SU-DHL-6 (cell line): ENCODE measurements around the gene SLC26A9.

Experiments
- H2AFZ ChIP-seq: fragments of 200-600 bp; sonication (generic); 2 replicates; pipeline ENCODE4 v1.6.1; 2014; ENCODE audit warnings: low read depth, mild to moderate bottlenecking, moderate library complexity, mixed read lengths, antibody characterized with exemption, low read length; ENCODE audit not compliant: severe bottlenecking
- H3F3A ChIP-seq: fragments of 200-600 bp; shearing (Covaris generic); 2 replicates; pipeline ENCODE4 v1.6.0; 2016; ENCODE audit warnings: antibody characterized with exemption, mild to moderate bottlenecking; ENCODE audit not compliant: insufficient read depth
- H3K27ac ChIP-seq: fragments of 200-600 bp; sonication (generic); 2 replicates; pipeline ENCODE4 v1.5.1; 2016; ENCODE audit warnings: low read depth, mild to moderate bottlenecking, low read length, moderate library complexity, mixed read lengths
- H3K27me3 ChIP-seq: fragments of 200-600 bp; sonication (generic), shearing (Covaris generic); 2 replicates; pipeline ENCODE4 v1.6.0; 2014; ENCODE audit warnings: mild to moderate bottlenecking, low read length
- H3K36me3 ChIP-seq: fragments of 200-600 bp; sonication (generic); 2 replicates; pipeline ENCODE4 v1.6.1; 2014; ENCODE audit warnings: mild to moderate bottlenecking, low read length, mixed read lengths
- H3K4me2 ChIP-seq: fragments of 300-600, 200-600 bp; shearing (Covaris generic), sonication (generic); 2 replicates; pipeline ENCODE4 v1.6.0; 2014; ENCODE audit warnings: low read length, low read depth, mild to moderate bottlenecking; ENCODE audit not compliant: poor library complexity, severe bottlenecking
- H3K4me3 ChIP-seq: fragments of 200-600 bp; sonication (generic); 2 replicates; pipeline ENCODE4 v1.5.1; 2014; ENCODE audit warnings: antibody characterized with exemption, low read length, mild to moderate bottlenecking, mixed read lengths; ENCODE audit not compliant: insufficient read depth, poor library complexity, severe bottlenecking
- H3K79me2 ChIP-seq: fragments of 200-600 bp; sonication (generic); 2 replicates; pipeline ENCODE4 v1.6.1; 2014; ENCODE audit warnings: mild to moderate bottlenecking, low read length, moderate library complexity; ENCODE audit not compliant: insufficient read depth
- H3K9ac ChIP-seq: fragments of 200-600 bp; sonication (generic); 2 replicates; pipeline ENCODE4 v1.7.0; 2014; ENCODE audit warnings: mild to moderate bottlenecking, low read length
- H3K9me2 ChIP-seq: fragments of 200-600 bp; sonication (generic); replicated peaks from 2 replicates; pipeline ENCODE4 v1.6.1; 2014; ENCODE audit warnings: low read length; ENCODE audit not compliant: insufficient read depth
- H3K9me3 ChIP-seq: fragments of 200-600 bp; sonication (generic); 2 replicates; pipeline ENCODE4 v1.6.1; 2014; ENCODE audit warnings: low read length, mixed read lengths; ENCODE audit not compliant: insufficient read depth
- H4K20me1 ChIP-seq: fragments of 200-600 bp; sonication (generic); 2 replicates; pipeline ENCODE4 v1.6.1; 2014; ENCODE audit warnings: low read depth, mild to moderate bottlenecking, antibody characterized with exemption, low read length, moderate library complexity, mixed read lengths
- CTCF ChIP-seq: fragments of 200-600 bp; sonication (generic); IDR thresholded peaks from one replicate; pipeline ENCODE4 v1.5.1; 2017; ENCODE audit warnings: antibody characterized with exemption, mild to moderate bottlenecking, low read length, moderate library complexity; ENCODE audit not compliant: insufficient read depth, poor library complexity, severe bottlenecking
- EZH2phosphoT487 ChIP-seq: fragments of 200-600 bp; sonication (generic), shearing (Covaris generic); conservative IDR thresholded peaks from 2 replicates; pipeline ENCODE4 v1.6.1; 2018; ENCODE audit warnings: mild to moderate bottlenecking, antibody characterized with exemption, low read length, moderate library complexity, mixed read lengths

The SLC26A9 gene

DNA sequence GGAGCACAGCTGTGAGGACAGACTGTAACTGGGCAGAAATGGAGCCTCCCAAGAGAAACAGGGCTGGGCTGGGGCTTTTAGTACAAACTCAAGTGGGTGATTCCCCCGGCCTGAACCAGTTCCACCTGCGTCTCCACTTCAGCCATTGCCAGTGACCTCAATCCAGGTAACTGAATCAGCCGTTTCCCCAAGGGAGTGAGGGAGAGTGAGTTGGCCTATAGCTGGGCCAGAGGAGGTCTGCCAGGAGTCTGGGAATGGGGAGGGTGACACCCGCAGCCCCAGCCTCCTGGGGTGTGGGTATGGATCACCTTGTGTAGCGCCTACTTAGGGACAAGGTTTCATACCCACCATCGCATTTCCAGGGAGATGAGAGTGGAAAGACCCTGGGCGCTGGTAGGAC is 8.5 kb downstream of the SLC26A9 start:
- H3K9me2 ChIP-seq, result no peaks in the 10 kb centered on the region
- no peak overlapping the region for H3K9ac ChIP-seq
- no peaks in the 10 kb centered on the region for H3K9me3 ChIP-seq
- H4K20me1 ChIP-seq, result no peaks in the 10 kb centered on the region
- H3K27me3 ChIP-seq, result no peaks in the 10 kb centered on the region
- H3K27ac ChIP-seq, result no peak overlapping the region
- H2AFZ ChIP-seq, result no peak overlapping the region
- no peak overlapping the region for H3K4me3 ChIP-seq
- no peaks in the 10 kb centered on the region for H3K36me3 ChIP-seq
- no peaks in the 10 kb centered on the region for H3K79me2 ChIP-seq
- no peak overlapping the region for H3K4me2 ChIP-seq
- H3F3A ChIP-seq, result no peaks in the 10 kb centered on the region
- no peak for TF ChIP-seq CTCF
- no peak for TF ChIP-seq EZH2phosphoT487

DNA sequence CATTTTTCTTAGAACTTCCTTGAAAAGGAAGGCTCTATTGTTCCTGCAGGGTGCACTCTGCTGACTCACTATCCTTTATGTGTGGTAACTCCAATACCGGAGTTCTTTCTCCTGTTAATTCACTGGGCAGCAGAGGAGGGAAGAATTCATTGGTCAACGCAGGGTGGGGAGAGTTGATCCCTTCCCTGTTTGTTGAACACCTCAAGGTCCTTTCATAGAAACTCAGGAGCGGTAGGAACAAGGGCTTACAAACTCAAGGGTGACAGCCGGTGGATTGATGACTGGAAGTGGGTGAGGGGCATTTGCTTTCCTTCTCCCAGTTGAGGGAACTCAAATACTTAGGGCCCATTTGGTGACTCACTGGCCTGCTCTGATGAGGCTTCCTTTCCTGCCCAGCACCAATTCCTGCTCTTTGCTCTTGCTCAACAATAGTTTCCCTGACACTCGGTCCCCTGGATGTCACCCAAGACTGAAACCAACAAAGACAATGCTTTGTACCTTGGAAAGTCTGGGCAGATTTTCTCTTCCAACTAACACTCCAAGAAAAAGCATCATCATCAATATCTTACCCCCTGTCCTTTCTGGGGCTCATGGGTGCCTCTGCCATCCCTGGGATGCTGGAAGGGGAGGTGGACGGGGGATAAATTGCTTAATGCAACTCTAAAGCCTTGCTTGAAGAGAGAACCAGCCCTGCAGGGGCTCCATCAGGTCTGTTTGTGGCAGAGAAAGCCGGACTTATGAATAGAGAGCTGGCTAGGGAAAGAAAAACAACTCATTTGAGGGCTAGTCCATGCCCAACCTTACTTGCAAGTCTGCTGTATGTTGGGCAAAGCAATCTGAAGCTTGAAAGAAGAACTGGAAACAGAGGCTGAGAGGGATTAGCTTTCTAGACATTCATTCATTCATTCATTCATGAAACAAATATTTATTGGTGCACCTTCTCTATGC is 9.3 kb downstream of the SLC26A9 start:
- no peak overlapping the region for H3K4me3 ChIP-seq
- no peaks in the 10 kb centered on the region for H4K20me1 ChIP-seq
- H3K9me3 ChIP-seq, result no peaks in the 10 kb centered on the region
- no peaks in the 10 kb centered on the region for H3K9me2 ChIP-seq
- H3K79me2 ChIP-seq, result no peaks in the 10 kb centered on the region
- no peak overlapping the region for H3K27ac ChIP-seq
- TF ChIP-seq EZH2phosphoT487 (no peak), CTCF (no peak)
- H3K27me3 ChIP-seq, result no peaks in the 10 kb centered on the region
- H3F3A ChIP-seq, result no peaks in the 10 kb centered on the region
- no peaks in the 10 kb centered on the region for H3K36me3 ChIP-seq
- no peak overlapping the region for H3K4me2 ChIP-seq
- no peak overlapping the region for H2AFZ ChIP-seq
- no peak overlapping the region for H3K9ac ChIP-seq

GRCh38 chr1:205932776-205933175 is 10.5 kb downstream of the SLC26A9 start:
- Histone ChIP-seq H3K79me2 (no peaks in the 10 kb centered on the region), H3K36me3 (no peaks in the 10 kb centered on the region), H2AFZ (no peak overlapping the region), H3K9ac (no peak overlapping the region), H3K27ac (no peak overlapping the region), H3F3A (no peaks in the 10 kb centered on the region), H3K4me3 (no peak overlapping the region), H3K9me2 (no peaks in the 10 kb centered on the region), H3K4me2 (no peak overlapping the region), H4K20me1 (no peaks in the 10 kb centered on the region), H3K27me3 (no peaks in the 10 kb centered on the region), H3K9me3 (no peaks in the 10 kb centered on the region)
- TF ChIP-seq EZH2phosphoT487, result no peak
- no peak for TF ChIP-seq CTCF
